GM18858 (cell line): ENCODE data around the gene TWSG1.
"Not testable (repeated sequence)": the region's sequence is repeated elsewhere in the genome, so short reads cannot be mapped to it uniquely, and the experiment has no call there.

Source experiments
- ATAC-seq: cut with Tn5 transposase; IDR thresholded peaks from one replicate; pipeline ENCODE4 v1.9.1; 2021; ENCODE audit not compliant: unreplicated experiment

The TWSG1 gene

DNA sequence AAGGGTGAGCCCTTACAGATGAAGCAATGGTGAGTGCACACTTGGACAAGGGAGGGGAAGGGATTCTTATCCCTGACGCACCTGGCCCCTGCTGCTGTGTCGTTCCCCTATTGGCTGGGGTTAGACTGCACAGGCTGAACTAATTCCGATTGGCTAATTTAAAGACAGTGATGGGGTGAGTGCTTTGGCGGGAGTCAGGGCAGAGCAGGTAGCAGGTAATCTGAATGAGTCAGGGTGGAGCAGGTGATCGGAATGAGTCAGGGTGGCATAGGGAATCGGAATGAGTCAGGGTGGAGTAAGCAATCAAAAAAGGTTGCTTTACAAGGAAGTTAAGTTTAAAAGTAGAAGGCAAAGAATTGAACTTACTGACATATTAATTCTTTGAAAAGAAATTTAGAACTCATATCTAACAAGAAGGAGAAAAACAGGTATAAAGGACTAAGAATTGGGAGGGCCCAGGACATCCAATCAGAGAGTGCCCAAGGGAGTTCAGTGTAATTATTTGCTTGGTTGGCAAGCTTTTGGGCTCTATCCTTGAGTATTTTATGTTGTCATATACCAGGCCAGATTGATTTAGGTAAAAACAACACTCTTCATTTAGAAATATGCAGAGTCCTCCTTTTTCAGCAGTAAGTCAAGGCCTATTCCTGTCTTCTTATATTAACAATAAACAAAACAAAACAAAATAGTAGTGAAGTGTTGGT is 88.4 kb downstream of the TWSG1 start:
- no peak for ATAC-seq

DNA sequence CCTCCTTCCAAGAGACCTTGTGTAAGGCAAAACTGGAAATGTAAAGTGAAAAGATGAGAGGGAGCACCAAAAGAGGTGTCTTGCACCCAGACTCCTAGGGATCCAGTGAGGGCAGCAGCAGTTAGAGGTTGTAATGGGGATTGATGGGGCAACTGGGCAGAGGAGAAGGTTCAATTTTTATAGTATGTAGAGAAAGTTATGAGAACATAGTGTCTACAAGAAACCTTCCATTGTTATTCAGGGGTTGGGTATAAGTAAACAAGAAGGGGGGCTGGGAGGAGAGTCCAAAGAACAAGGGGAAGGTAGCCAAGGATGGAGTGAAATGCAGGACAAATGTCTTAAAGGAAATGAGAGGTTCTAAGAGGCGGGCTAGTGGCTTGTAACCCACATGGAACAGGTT is 89.1 kb downstream of the TWSG1 start:
- ATAC-seq = not testable (repeated sequence)

DNA sequence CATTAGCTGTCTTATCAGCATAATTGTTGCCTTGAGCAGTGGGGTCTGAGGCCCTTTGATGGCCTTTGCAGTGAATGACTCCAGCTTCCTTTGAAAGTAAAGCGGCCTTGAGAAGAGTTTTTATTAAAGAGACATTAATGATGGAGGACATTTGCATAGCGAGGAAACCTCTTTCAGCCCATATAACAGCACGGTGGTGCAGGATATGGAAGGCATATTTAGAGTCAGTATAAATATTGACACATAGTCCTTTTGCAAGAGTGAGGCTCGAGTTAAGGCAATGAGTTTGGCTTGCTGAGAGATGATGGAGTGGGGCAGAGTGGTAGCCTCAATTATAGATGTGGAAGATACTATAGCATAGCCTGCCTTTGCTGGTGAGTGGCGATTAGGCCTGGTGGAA is 89.7 kb downstream of the TWSG1 start:
- ATAC-seq = not testable (repeated sequence)

DNA sequence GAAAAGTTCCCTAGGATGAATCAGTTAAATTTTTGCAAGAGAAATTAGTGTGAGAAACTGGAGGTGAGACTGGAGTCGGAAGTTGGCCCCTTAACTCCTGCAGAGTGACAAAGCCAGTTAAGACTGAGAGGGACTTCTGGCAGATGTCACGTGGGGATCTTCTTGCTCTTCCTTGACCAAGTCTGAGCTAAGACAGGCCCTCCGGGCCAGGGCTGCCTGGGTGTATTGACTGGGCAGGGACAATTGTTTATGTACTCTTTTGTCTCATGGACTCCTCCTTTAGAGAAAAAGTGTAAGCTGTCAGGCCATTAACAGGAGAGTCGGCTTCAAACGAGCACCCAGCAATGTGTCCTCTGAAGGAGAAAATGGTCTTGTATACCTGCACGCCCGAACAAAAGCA is 92.2 kb downstream of the TWSG1 start:
- ATAC-seq = no peak

DNA sequence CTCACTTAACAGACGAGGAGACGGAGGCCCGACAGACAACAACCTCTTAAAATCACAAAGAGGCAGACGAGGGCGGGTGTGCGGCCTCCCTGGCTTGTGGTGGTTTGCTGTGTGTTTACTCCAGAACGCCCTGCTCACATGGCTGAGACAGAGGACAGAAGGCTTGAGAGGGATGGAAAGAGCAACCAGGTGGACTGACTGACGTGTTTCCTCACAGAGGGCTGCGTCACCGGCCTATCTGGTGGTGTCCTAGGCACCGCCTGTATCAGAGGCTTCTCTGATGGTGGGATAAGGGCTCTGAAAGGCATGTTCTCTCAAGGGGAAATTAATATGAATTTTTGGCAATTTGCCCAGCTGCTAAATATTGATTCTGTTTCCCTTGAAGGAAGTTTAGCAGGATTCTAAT is 93.7 kb downstream of the TWSG1 start:
- ATAC-seq = no peak

DNA sequence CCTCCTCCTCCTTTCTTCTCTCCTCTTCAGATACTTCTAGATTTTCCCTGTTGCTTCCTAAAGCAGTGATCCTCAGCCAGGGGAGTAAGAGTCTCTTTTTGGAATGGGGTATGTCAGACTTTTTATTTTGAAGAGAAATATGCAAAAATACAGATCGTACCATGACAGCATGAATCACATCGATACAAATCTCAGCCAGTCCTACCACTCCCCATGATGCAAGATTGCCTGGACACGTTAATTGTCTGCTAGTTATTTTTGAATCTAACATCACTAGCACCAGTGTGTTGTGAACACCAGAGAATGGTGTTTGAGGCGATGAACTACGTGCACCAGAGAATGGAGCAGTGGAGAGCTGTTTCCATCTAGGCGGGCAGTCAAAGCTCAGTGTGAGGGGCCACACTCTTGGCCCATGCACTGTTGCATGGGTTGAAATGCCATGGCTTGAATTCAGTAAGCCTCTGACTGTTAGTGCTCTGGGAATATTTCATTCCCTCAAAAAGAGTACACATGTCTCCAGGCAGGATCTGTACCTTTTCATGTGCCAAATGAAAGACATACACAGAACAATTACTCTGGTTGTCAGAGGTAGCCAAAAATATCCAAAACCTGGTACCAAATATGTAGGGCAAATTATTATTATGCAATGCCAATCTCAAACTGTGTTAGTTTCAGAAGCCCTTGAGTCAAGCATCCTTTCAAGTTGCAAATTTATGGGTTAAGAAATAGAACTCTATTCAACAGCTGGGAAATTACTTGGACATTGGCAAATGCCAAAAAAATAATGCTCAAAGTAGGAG is 94.5 kb downstream of the TWSG1 start:
- ATAC-seq = no peak

DNA sequence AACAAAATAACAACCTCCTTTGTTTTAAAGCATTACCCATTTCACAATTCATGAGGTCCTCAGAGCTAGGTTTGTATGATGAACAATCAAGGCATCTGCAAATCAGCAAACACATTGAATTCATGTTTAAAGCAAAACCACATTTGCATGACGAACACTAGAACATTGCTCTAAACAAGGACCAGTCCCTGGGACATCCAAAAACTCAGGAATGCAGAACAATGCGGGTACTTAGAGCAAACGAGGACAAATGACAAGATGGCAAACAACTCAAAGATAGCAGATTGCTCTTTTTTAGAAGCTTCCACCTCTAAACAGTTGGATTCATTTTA is 95.1 kb downstream of the TWSG1 start:
- ATAC-seq = no peak

DNA sequence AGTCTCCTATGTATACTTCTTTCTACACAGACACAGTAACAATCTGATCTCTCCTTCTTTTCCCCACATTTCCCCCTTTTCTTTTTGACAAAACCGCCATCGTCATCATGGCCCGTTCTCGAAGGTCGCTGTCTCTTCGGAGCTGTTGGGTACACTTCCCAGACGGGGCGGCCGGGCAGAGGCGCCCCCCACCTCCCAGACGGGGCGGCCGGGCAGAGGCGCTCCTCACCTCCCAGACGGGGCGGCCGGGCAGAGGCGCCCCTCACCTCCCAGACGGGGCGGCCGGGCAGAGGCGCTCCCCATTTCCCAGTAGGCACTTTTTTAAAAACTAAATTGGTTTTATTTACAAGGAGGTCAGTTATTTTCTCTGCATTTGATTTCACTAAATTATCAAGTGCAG is 95.7 kb downstream of the TWSG1 start:
- not testable (repeated sequence) for ATAC-seq

DNA sequence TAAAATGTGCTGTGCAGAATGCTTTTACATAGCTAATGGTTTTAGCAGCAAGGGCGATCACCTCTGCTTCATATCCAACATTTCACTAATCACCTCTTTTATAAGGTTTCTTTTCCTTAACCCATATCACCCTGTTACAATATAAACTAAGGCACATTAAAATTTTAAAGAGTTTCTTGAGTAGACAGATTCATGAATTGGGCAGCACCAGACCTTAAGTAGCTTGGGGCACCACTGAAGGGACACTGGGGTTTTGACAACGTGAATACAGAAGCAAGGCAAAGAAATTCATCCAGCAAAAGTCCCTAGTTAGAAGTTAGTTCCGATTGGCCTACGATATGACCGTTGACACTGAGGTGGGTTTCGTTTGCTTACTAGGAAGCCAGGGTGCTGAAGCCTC is 96.7 kb downstream of the TWSG1 start:
- no peak for ATAC-seq

DNA sequence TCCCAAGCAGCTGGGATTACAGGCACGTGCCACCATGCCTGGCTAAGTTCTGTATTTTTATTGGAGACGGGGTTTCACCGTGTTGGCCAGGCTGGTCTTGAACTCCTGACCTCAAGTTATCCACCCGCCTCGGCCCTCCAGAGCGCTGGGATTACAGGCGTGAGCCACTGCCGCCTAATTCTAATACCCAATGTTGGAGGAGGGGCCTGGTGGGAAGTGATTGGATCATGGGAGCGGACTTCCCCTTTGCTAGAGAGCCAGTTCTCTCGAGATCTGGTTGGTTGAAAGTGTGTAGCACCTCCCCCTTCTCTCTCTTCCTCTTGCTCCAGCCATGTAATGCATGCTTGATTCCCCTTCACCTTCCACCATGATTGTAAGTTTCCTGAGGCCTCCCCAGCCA is 98.5 kb downstream of the TWSG1 start:
- ATAC-seq = not testable (repeated sequence)

DNA sequence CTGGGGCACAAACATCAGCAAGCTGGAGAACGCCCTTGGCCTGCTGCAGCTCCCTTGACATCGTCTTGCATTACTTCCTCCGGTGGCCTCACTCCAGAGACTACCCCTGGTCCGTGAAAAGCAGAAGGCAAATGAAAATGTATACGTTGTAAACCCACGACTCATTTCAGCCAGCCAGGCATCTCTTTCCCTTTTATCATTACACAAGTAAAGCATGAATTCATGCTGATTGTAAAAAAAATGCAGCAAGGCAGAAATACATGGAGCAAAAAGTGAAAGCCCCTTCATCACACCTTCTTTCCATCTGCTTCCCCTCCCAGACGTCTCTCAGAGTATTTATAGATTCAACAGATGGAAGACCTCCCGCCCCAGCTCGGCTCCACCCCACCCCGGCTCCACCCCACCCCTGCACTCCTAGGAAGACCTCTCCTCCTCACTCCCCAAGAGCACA is 99.1 kb downstream of the TWSG1 start:
- no peak for ATAC-seq

DNA sequence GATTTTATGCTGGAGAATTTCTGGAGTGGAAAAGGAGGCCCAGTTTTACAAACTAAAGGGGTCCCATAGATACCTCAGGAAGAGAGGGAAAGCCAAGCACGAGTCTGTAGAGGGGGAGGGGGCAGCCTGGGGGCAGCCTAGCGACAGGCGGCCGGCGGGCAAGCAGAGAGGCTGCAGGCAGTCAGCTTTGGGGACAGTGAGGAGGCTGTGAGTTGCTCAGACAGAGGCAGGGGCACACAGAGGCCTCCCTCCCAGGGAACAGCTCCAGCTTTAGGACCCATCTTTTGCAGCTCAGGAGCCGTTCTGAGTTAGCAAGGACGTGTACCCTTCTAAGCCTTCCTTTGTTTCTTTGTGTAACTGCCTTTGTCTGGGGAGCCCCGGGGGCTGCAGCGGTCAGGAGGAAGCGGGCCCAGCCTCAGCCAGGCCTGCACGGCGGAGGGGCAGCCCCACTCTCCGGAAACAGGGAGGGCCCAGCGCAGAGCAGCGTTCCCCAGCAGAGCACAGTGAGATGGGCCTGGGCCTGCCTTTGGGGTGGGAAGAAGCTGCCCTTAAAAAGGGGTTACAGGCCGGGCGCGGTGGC is 99.6 kb downstream of the TWSG1 start:
- no peak for ATAC-seq

DNA sequence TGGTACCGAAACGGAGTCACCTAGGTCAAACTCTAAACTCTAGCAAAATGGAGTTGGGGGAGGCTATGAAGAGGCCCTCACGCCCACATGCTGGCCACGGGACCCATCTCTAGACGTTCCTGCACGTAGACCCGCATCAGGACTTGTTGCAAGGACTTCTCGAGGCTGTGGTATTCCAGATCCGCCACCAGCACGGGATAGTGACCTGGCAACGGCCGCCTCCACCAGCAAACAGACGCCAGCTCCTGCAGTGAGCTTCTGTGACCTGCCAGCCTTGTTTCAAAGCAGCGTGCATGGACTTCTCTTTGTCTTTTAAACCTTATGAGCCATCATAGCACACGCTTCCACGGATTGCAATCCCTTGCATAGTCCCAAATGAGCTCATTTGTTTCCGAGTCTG is 100.5 kb downstream of the TWSG1 start:
- ATAC-seq = no peak

DNA sequence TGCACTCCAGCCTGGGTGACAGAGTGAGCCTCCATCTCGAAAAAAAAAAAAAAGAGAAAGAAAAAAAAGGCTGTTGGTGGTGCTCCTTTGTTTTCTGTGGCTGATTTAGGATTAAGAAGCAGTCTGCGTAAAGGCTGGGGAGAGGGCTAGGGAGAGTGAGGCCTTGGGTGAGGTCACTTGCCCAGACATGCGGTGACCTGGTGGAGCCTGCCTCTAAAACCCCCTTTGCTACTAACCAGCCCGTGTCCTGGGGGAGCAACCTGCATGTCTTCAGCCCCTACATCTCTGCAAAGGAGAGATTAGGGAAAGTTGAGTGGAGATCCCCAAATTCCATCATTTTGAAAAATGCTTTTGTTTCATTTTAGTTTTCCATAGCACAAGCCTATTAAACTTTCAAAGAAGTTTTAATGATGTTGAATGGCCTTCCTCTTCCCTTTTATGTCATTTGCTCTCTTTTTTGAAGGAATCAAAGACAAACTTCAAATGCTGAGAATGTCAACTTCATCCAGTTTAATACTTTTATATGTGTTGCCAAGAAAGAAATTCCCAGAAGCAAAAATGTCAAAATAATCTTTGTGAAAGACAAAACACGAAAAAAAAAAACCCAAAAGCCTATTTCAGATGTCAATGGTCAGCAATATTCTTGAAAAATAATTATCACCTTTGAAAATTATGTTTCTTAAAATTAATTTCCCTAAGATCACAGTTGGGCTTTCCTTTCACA is 101.8 kb downstream of the TWSG1 start:
- ATAC-seq = no peak

DNA sequence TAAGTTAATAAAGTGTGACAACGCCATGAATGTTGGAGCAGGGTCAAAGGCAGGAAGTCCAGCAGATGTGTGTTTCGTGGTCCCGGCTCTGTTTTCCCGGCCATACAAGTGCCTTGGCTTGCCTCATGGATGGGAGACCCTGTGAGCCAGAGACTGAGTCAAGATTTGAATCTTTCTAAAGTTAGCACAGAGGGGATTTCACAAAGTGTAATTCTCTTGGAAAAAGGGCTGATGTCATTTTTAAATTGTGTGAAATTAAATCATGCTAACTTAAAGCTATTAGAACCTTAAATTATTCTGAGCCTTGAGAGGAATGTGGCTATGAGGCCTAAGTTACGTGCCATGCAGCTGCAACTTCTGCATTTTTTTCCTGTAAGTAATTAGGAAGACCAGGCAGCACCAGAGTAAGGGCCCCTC is 102.5 kb downstream of the TWSG1 start:
- no peak for ATAC-seq

DNA sequence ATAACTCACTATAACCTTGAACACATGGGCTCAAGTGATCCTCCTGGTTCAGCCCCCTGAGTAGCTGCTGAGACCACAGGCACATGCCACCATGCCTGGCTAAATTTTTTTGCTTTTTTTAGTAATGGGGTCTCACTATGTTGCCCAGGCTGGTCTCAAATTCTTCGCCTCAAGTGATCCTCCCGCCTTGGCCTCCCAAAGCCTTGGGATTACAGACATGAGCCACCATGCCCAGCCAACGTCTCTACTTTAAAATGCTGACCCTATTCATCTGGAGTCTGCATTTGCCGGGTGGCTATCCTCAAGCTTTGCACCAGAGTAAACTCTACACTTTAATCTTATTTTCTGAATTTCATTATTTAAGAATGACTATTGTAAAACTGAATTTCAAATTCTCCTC is 103.1 kb downstream of the TWSG1 start:
- ATAC-seq = no peak

DNA sequence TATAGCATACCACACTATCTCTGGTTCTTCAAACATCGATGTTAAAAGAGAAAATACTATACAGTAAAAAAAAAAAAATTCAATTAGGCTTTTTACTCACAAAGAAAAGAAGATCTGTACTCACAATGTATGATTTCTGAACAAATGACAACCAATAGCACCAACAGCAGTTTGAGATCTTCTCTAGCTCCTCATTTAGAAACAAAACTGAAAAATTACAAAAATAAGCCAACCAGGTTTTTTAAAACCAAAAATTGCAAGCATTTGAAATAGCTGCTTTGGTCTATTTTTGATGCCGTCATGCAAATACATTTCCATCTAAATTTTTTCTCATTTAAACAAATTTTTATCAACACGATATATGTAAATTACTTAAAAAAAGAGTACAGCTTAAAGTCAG is 106.5 kb downstream of the TWSG1 start:
- no peak for ATAC-seq

DNA sequence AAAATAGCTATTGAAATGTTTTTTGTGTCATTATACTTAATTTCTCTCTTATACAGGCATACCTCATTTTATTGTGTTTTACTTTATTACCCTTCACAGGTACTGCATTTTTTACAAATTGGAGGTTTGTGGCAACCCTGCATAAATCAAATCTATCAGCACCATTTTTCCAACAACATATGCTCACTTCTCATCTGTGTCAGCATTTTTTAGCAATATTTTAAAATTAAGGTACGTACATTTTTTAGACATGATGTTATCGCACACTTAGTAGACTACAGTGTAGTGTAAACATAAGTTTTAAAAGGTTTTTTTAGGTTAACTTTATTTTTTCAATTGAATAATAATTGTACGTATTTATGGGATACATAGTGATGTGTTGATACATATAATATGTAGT is 110.0 kb downstream of the TWSG1 start:
- no peak for ATAC-seq

DNA sequence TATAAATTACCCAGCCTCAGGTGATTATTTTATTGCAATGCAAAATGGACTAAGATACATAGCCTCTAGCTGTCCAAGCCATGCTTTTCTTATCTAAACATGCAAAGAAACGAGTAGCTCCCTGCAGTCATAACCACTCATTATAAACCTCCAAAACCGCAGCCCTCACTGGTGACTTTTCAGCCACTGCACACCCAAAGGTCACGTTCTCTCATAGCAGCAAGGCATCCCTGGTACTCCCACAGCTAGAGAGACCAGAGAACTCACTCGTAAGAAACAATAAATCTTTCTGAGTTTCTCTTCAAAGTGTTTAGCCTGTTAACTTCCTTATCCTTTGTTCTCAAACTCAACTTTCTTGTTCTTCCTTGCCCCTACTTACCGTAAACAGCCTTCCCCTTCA is 112.3 kb downstream of the TWSG1 start:
- no peak for ATAC-seq

DNA sequence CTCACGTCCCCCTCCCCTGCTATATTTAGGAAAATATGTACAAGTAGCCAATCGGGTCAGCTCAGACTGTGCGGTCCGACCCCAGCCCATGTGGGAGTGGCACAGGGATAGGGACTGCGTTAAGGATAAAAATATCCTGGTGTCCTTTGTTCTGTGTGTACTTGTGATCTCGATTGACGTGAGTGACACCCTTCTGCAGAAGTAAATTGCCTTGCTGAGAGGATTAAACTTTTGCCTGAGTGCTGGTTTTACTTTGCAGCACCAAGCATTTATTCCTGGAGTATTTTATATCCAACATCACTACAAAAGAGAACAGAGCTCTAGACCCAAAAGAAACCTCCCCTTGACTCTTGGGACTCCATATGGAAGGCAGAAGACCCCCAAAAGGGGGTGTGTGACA is 112.8 kb downstream of the TWSG1 start:
- ATAC-seq = no peak

DNA sequence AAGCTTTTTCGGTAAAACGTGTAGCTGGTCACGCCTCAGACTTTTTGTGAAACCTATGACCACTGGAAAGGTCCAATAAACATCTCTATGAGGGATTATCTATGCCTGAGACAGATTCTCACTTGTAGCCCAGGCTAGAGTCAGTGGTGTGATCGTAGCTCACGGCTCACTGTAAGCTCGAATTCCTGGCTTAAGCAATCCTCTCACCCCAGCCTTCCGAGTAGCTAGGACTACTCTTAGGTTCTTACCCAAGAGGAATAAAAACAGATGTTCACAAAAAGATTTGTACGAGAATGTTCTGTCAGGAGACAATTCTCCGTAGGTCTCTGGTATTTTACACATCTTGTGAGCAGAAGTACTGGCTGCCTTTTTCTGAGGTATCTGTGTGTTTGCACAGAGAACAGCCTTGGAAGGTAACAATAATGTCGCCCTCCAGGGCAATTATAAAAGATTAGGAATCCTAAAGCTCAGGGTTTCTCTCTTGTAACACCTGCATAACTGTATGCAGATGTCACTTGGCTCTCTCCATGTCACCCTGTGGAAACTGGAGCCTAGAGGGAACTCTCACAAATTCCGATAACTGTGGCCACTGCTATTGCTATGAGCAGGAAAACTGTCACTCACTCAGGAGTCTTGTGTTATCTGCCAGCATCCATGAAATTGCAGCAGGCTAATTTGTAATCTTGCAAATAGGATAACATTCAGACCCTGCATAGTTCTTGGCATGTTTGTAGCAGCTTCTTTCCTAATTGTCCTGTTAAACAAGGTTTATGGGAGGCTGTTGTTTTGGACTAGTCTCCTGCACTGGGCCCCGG is 115.2 kb downstream of the TWSG1 start:
- ATAC-seq = no peak
